Adipocyte (in vitro differentiated cells): ENCODE results near the gene SFN.
A peak's percentile ranks its signal among the peaks of the same experiment; 100 is the strongest.
"Not testable (repeated sequence)": the region's sequence is repeated elsewhere in the genome, so short reads cannot be mapped to it uniquely, and the experiment has no call there.

Experiments
- DNase-seq: peaks from one replicate; pipeline ENCODE4 v3.0.0-alpha.2; 2015; ENCODE audit warnings: low read depth
- H3K27me3 ChIP-seq: replicated peaks from 2 replicates; pipeline ENCODE4 v1.7.0; 2013; ENCODE audit warnings: mild to moderate bottlenecking, low read length, moderate library complexity; ENCODE audit not compliant: control insufficient read depth, insufficient read depth
- H3K36me3 ChIP-seq: 2 replicates; pipeline ENCODE4 v1.7.0; 2013; ENCODE audit warnings: low read length, mild to moderate bottlenecking, moderate library complexity; ENCODE audit not compliant: control insufficient read depth, insufficient read depth, severe bottlenecking
- H3K4me1 ChIP-seq: 2 replicates; pipeline ENCODE4 v1.7.0; 2013; ENCODE audit warnings: mild to moderate bottlenecking, low read length, moderate library complexity; ENCODE audit not compliant: control insufficient read depth, insufficient read depth
- H3K4me3 ChIP-seq: 2 replicates; pipeline ENCODE4 v1.7.0; 2013; ENCODE audit warnings: mild to moderate bottlenecking, low read length, moderate library complexity
- H3K9ac ChIP-seq: 2 replicates; pipeline ENCODE4 v1.7.0; 2013; ENCODE audit warnings: mild to moderate bottlenecking, low read length, moderate library complexity
- H3K9me3 ChIP-seq: 2 replicates; pipeline ENCODE4 v1.7.0; 2013; ENCODE audit warnings: mild to moderate bottlenecking, low read length, moderate library complexity; ENCODE audit not compliant: control insufficient read depth

SFN gene

GRCh38 chr1:26877326-26877725 is 14.4 kb downstream of the SFN start:
- DNase-seq = no peak
- Histone ChIP-seq H3K27me3 (no peaks in the 10 kb centered on the region), H3K4me3 (no peak overlapping the region), H3K4me1 (peaks cover 7% of the 10 kb centered on the region), H3K36me3 (peaks cover 39% of the 10 kb centered on the region), H3K9me3 (no peaks in the 10 kb centered on the region), H3K9ac (peak overlapping the region; percentile 13)

GRCh38 chr1:26879793-26880192 is 16.8 kb downstream of the SFN start:
- DNase-seq = no peak
- no peaks in the 10 kb centered on the region for H3K9me3 ChIP-seq
- no peak overlapping the region for H3K9ac ChIP-seq
- peaks cover 7% of the 10 kb centered on the region for H3K4me1 ChIP-seq
- H3K36me3 ChIP-seq = peaks cover 63% of the 10 kb centered on the region
- H3K4me3 ChIP-seq = no peak overlapping the region
- no peaks in the 10 kb centered on the region for H3K27me3 ChIP-seq

- H3K9me3 ChIP-seq, H3K27me3 ChIP-seq, H3K4me1 ChIP-seq, DNase-seq, H3K9ac ChIP-seq, H3K4me3 ChIP-seq: not testable (repeated sequence)
- H3K36me3 ChIP-seq = peaks cover 76% of the 10 kb centered on the region
These were observed 18.7 kb downstream of the SFN start for GRCh38 chr1:26881611-26882010.

GRCh38 chr1:26882696-26883463 is 19.9 kb downstream of the SFN start:
- DNase-seq = no peak
- peaks cover under 1% of the 10 kb centered on the region for H3K4me1 ChIP-seq
- no peak overlapping the region for H3K4me3 ChIP-seq
- peaks cover 77% of the 10 kb centered on the region for H3K36me3 ChIP-seq
- no peak overlapping the region for H3K9ac ChIP-seq
- no peaks in the 10 kb centered on the region for H3K27me3 ChIP-seq
- no peaks in the 10 kb centered on the region for H3K9me3 ChIP-seq

GRCh38 chr1:26887125-26887524 is 24.2 kb downstream of the SFN start:
- Histone ChIP-seq H3K9me3 (no peaks in the 10 kb centered on the region), H3K4me3 (no peak overlapping the region), H3K36me3 (peaks cover 58% of the 10 kb centered on the region), H3K9ac (no peak overlapping the region), H3K4me1 (peaks cover 15% of the 10 kb centered on the region), H3K27me3 (no peaks in the 10 kb centered on the region)
- peak; percentile 71 for DNase-seq

- H3K9ac ChIP-seq = peak overlapping the region; percentile 97
- H3K9me3 ChIP-seq = no peaks in the 10 kb centered on the region
- peaks cover 58% of the 10 kb centered on the region for H3K36me3 ChIP-seq
- DNase-seq = no peak
- peaks cover 15% of the 10 kb centered on the region for H3K4me1 ChIP-seq
- H3K4me3 ChIP-seq = no peak overlapping the region
- H3K27me3 ChIP-seq = no peaks in the 10 kb centered on the region
These were observed 25.3 kb downstream of the SFN start for GRCh38 chr1:26888231-26888630.

GRCh38 chr1:26889551-26890466 is 26.9 kb downstream of the SFN start, which contains the start of gene GPN2:
Gene GPN2, minus strand, starts transcription at chr1:26890283. Its CDS starts 187 bp downstream, at chr1:26890096.
- peak; percentile 90 for DNase-seq
- H3K27me3 ChIP-seq = no peaks in the 10 kb centered on the region
- H3K9ac ChIP-seq = peak within 1 kb of the TSS; percentile 97
- peaks cover 58% of the 10 kb centered on the region for H3K36me3 ChIP-seq
- H3K4me3 ChIP-seq = peak within 1 kb of the TSS; percentile 94
- peaks cover 15% of the 10 kb centered on the region for H3K4me1 ChIP-seq
- H3K9me3 ChIP-seq = no peaks in the 10 kb centered on the region

- no peaks in the 10 kb centered on the region for H3K9me3 ChIP-seq
- no peak for DNase-seq
- H3K9ac ChIP-seq = peak overlapping the region; percentile 97
- H3K4me1 ChIP-seq = peaks cover 15% of the 10 kb centered on the region
- no peaks in the 10 kb centered on the region for H3K27me3 ChIP-seq
- peak overlapping the region; percentile 94 for H3K4me3 ChIP-seq
- peaks cover 58% of the 10 kb centered on the region for H3K36me3 ChIP-seq
These were observed 27.5 kb downstream of the SFN start for GRCh38 chr1:26890467-26890796.

GRCh38 chr1:26894263-26894662 is 31.3 kb downstream of the SFN start:
- H3K9me3 ChIP-seq = no peaks in the 10 kb centered on the region
- H3K9ac ChIP-seq = no peak overlapping the region
- H3K36me3 ChIP-seq = peaks cover 52% of the 10 kb centered on the region
- H3K27me3 ChIP-seq = no peaks in the 10 kb centered on the region
- H3K4me1 ChIP-seq = peaks cover 15% of the 10 kb centered on the region
- no peak for DNase-seq
- no peak overlapping the region for H3K4me3 ChIP-seq

GRCh38 chr1:26897351-26897750 is 34.4 kb downstream of the SFN start:
- Histone ChIP-seq H3K9me3 (no peaks in the 10 kb centered on the region), H3K4me3 (no peak overlapping the region), H3K27me3 (no peaks in the 10 kb centered on the region), H3K9ac (no peak overlapping the region), H3K36me3 (peaks cover 46% of the 10 kb centered on the region), H3K4me1 (peaks cover 17% of the 10 kb centered on the region)
- no peak for DNase-seq

- peak; percentile 98 for DNase-seq
- Histone ChIP-seq H3K4me1 (peaks cover 17% of the 10 kb centered on the region), H3K9ac (peak within 1 kb of the TSS; percentile 98)
These were observed 37.3 kb downstream of the SFN start, which contains the start of gene GPATCH3 for GRCh38 chr1:26900001-26900814. Gene GPATCH3, minus strand, starts transcription at chr1:26900467. Its CDS starts 25 bp downstream, at chr1:26900442.

More at GRCh38 chr1:26900001-26900814, 37.3 kb downstream of the SFN start, which contains the start of gene GPATCH3:
- no peaks in the 10 kb centered on the region for H3K27me3 ChIP-seq
- peak within 1 kb of the TSS; percentile 98 for H3K4me3 ChIP-seq
- H3K36me3 ChIP-seq = peaks cover 19% of the 10 kb centered on the region
- H3K9me3 ChIP-seq = no peaks in the 10 kb centered on the region
